ENCODE data around the gene LINGO1. TPM values are rescaled to one million over a fixed set of nuclear protein-coding genes. Genes with fewer than 3 reads are reported as not detected.

The LINGO1 gene
- polyA plus RNA-seq, 3 donors = not detected

- H3K9me3 ChIP-seq (replicated peaks in 1 of 2; ENCODE audit: control insufficient read depth in 1 of 2, insufficient read depth in 1 of 2, low read length in 2 of 2) = no peaks in the 10 kb centered on the region
- no peak for DNase-seq
- H3K79me2 ChIP-seq (ENCODE audit: insufficient read depth, low read length) = no peaks in the 10 kb centered on the region
- H4K20me1 ChIP-seq (ENCODE audit: insufficient read depth, low read length) = no peaks in the 10 kb centered on the region
- no peak overlapping the region for H3K4me3 ChIP-seq (replicated peaks in 1 of 3; ENCODE audit: low read depth in 2 of 3, low read length in 3 of 3)
- Mint-ChIP-seq H3K4me1 (no peaks in the 10 kb centered on the region), H3K27ac (no peak overlapping the region), H3K27me3 (ENCODE audit: low read depth in 3 of 3) (peaks cover 7 to 13% (median 9%) of the 10 kb centered on the region in 3 donors), H3K4me3 (no peak overlapping the region), H3K9me3 (no peaks in the 10 kb centered on the region), H3K36me3 (no peaks in the 10 kb centered on the region)
- no peaks in the 10 kb centered on the region for H3K36me3 ChIP-seq (replicated peaks in 1 of 2; ENCODE audit: control insufficient read depth in 1 of 2, insufficient read depth in 2 of 2, low read length in 2 of 2)
- H3K4me2 ChIP-seq (replicated peaks; ENCODE audit: extremely low read depth, low read length, poor library complexity, severe bottlenecking) = no peak overlapping the region
- TF ChIP-seq, protein P1, sequence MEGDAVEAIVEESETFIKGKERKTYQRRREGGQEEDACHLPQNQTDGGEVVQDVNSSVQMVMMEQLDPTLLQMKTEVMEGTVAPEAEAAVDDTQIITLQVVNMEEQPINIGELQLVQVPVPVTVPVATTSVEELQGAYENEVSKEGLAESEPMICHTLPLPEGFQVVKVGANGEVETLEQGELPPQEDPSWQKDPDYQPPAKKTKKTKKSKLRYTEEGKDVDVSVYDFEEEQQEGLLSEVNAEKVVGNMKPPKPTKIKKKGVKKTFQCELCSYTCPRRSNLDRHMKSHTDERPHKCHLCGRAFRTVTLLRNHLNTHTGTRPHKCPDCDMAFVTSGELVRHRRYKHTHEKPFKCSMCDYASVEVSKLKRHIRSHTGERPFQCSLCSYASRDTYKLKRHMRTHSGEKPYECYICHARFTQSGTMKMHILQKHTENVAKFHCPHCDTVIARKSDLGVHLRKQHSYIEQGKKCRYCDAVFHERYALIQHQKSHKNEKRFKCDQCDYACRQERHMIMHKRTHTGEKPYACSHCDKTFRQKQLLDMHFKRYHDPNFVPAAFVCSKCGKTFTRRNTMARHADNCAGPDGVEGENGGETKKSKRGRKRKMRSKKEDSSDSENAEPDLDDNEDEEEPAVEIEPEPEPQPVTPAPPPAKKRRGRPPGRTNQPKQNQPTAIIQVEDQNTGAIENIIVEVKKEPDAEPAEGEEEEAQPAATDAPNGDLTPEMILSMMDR (IDR thresholded peaks at IDR 0.05) = no peak
- H3K27me3 ChIP-seq (ENCODE audit: control insufficient read depth in 2 of 2, insufficient read depth in 2 of 2, low read length in 2 of 2) = no peaks in the 10 kb centered on the region
- 84% methylated on average over 4 of the region's 5 CpGs for WGBS (ENCODE audit: insufficient coverage)
- H3K27ac ChIP-seq (ENCODE audit: low read depth in 1 of 2, low read length in 2 of 2) = no peak overlapping the region
- H2AFZ ChIP-seq (ENCODE audit: insufficient read depth, low read depth, low read length, poor library complexity, severe bottlenecking) = no peak overlapping the region
- no peaks in the 10 kb centered on the region for H3K4me1 ChIP-seq (ENCODE audit: control insufficient read depth in 1 of 2, insufficient read depth in 2 of 2, low read length in 2 of 2)
- intact Hi-C loops (cut with micrococcal nuclease) = no loop called here
- no peak overlapping the region for H3K9ac ChIP-seq (ENCODE audit: insufficient read depth, low read length, poor library complexity, severe bottlenecking)
Observed at GRCh38 chr15:77666296-77666660, 33.6 kb upstream of the LINGO1 start.

- Mint-ChIP-seq H3K27ac (no peak overlapping the region), H3K36me3 (no peaks in the 10 kb centered on the region), H3K9me3 (no peaks in the 10 kb centered on the region), H3K4me3 (no peak overlapping the region), H3K4me1 (no peaks in the 10 kb centered on the region), H3K27me3 (ENCODE audit: low read depth in 3 of 3) (peaks cover 5 to 13% (median 10%) of the 10 kb centered on the region in 3 donors)
- Histone ChIP-seq H2AFZ (ENCODE audit: insufficient read depth, low read depth, low read length, poor library complexity, severe bottlenecking) (no peak overlapping the region), H3K9ac (ENCODE audit: insufficient read depth, low read length, poor library complexity, severe bottlenecking) (no peak overlapping the region), H3K4me2 (replicated peaks; ENCODE audit: extremely low read depth, low read length, poor library complexity, severe bottlenecking) (no peak overlapping the region), H3K79me2 (ENCODE audit: insufficient read depth, low read length) (no peaks in the 10 kb centered on the region), H3K27ac (ENCODE audit: low read depth in 1 of 2, low read length in 2 of 2) (no peak overlapping the region), H3K4me3 (replicated peaks in 1 of 3; ENCODE audit: low read depth in 2 of 3, low read length in 3 of 3) (no peak overlapping the region), H3K36me3 (replicated peaks in 1 of 2; ENCODE audit: control insufficient read depth in 1 of 2, insufficient read depth in 2 of 2, low read length in 2 of 2) (no peaks in the 10 kb centered on the region), H3K9me3 (replicated peaks in 1 of 2; ENCODE audit: control insufficient read depth in 1 of 2, insufficient read depth in 1 of 2, low read length in 2 of 2) (no peaks in the 10 kb centered on the region), H3K4me1 (ENCODE audit: control insufficient read depth in 1 of 2, insufficient read depth in 2 of 2, low read length in 2 of 2) (no peaks in the 10 kb centered on the region), H3K27me3 (ENCODE audit: control insufficient read depth in 2 of 2, insufficient read depth in 2 of 2, low read length in 2 of 2) (no peaks in the 10 kb centered on the region), H4K20me1 (ENCODE audit: insufficient read depth, low read length) (no peaks in the 10 kb centered on the region)
- intact Hi-C loops (cut with micrococcal nuclease) = no loop called here
- TF ChIP-seq, protein P1 (IDR thresholded peaks at IDR 0.05) = no peak
- no peak for DNase-seq
- 94% methylated on average over 7 of the region's 12 CpGs for WGBS (ENCODE audit: insufficient coverage)
Observed at GRCh38 chr15:77665530-77666295, 33.0 kb upstream of the LINGO1 start.

All from CD14-positive monocyte (primary cell).